K562 treated with DMSO at 1 percent for 4 hours (cell line): ENCODE results near the gene MLF1. TPM values are rescaled to one million over a fixed set of nuclear protein-coding genes. Genes with fewer than 3 reads are reported as not detected.

Experiments used
- total RNA-seq: library from RNA; unstranded; fragments of 300-600 nt; gene quantifications from 2 replicates; pipeline ENCODE4 v1.2.3, GENCODE V29; 2022; ENCODE audit not compliant: insufficient read depth

The MLF1 gene, protein sequence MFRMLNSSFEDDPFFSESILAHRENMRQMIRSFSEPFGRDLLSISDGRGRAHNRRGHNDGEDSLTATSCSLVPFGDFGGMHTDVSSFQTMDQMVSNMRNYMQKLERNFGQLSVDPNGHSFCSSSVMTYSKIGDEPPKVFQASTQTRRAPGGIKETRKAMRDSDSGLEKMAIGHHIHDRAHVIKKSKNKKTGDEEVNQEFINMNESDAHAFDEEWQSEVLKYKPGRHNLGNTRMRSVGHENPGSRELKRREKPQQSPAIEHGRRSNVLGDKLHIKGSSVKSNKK
- 10.1 and 11.2 TPM in 2 replicates for total RNA-seq

DNA sequence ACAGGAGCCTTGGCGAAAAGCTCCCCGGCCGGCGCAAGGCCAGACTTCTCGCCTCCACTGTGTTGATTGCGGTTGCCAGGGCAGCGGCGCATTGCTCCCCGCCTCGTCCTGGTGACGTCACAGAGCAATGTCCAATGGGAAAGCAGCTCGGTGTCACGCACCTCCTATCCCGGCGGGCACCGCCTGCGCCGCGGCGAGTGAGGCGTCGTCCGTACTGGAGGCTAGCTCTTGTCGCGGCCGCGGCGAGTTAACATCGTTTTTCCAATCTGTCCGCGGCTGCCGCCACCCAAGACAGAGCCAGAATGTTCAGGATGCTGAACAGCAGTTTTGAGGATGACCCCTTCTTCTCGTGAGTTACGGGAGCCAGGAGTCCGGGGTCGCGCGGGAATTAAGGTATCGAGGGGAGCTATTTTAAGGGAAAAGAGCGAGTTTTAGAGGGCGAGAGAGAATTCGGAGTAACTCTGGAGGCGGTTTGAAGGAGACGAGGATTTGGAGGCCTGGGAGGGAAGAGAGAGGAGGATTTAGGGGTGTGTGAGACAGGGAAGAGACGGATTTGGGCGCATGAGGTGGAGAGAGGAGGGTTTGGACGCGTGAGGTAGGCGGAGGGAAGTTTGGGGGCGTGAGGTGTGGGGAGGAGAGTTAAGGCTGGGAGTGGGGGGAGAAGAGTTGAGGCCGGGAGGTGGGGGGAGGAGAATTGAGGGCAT, at the start of gene MLF1:
Gene MLF1, plus strand, starts transcription at position 196 of the 704 bp plus-strand sequence. Its CDS starts 107 bp downstream, at position 303.

DNA sequence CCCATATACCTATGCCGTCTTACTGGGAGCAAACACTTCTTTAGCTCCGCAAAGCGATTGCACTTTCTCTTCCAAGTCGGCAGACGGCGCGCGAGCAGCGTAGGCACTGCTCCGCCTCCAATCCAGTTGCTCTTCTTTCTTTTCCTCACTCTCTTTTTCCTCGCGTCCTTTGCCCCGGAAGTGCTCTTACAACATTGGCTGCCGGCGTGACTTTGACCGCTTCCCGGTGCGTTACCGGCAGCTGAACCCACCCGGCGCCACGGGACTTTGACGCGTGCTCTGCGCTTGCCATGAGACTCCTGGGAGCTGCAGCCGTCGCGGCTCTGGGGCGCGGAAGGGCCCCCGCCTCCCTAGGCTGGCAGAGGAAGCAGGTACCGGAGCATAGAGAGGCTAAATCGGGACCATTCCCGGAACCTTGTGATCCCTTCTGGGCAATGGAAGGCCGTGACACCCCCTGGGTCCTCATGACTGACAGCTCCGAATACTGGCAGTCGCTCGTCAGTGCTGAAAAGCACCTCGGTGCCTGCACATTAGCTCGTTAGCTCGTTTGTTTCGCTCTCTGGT, 73.4 kb downstream of the MLF1 start, which contains the start of gene GFM1:
Gene GFM1, plus strand, starts transcription at position 183 of the 564 bp plus-strand sequence. Its CDS starts 108 bp downstream, at position 291.

Other genes starting within 250 kb of the MLF1 start
- 11.4 and 11.9 TPM in 2 replicates for gene GFM1, start 73.3 kb downstream of the MLF1 start, total RNA-seq
- gene LXN, start 101.5 kb downstream of the MLF1 start, total RNA-seq = not detected in 2 replicates
- gene RARRES1, start 161.3 kb downstream of the MLF1 start, total RNA-seq = not detected in 2 replicates
- 22.0 and 28.3 TPM in 2 replicates for gene MFSD1, start 230.9 kb downstream of the MLF1 start, total RNA-seq